ENCODE measurements around the gene THUMPD1.
"Not testable (repeated sequence)": the region's sequence is repeated elsewhere in the genome, so short reads cannot be mapped to it uniquely, and the experiment has no call there.

Gene THUMPD1

GRCh38 chr16:20704281-20704680 is 37.3 kb downstream of the THUMPD1 start:
- TF ChIP-seq CTCF (IDR thresholded peaks at IDR 0.05; ENCODE audit: control insufficient read depth, insufficient read depth, low read depth, low read length, missing control alignments) = no peak
- DNase-seq (ENCODE audit: low read depth) = no peak
- H3K4me3 ChIP-seq (ENCODE audit: control insufficient read depth, low read depth, low read length) = no peak overlapping the region

- not testable (repeated sequence) for H3K4me3 ChIP-seq (ENCODE audit: control insufficient read depth, low read depth, low read length); DNase-seq (ENCODE audit: low read depth)
Observed at GRCh38 chr16:20701692-20702091, 39.9 kb downstream of the THUMPD1 start.

- TF ChIP-seq CTCF (IDR thresholded peaks at IDR 0.05; ENCODE audit: control insufficient read depth, insufficient read depth, low read depth, low read length, missing control alignments) = no peak
- DNase-seq (ENCODE audit: low read depth) = no peak
- H3K4me3 ChIP-seq (ENCODE audit: control insufficient read depth, low read depth, low read length) = no peak overlapping the region
Observed at GRCh38 chr16:20696618-20697017, 45.0 kb downstream of the THUMPD1 start.

- no peak for TF ChIP-seq CTCF (IDR thresholded peaks at IDR 0.05; ENCODE audit: control insufficient read depth, insufficient read depth, low read depth, low read length, missing control alignments)
- no peak for DNase-seq (ENCODE audit: low read depth)
- H3K4me3 ChIP-seq (ENCODE audit: control insufficient read depth, low read depth, low read length) = no peak overlapping the region
Observed at GRCh38 chr16:20695024-20695423, 46.6 kb downstream of the THUMPD1 start.

GRCh38 chr16:20694096-20694495 is 47.5 kb downstream of the THUMPD1 start:
- not testable (repeated sequence) for H3K4me3 ChIP-seq (ENCODE audit: control insufficient read depth, low read depth, low read length); DNase-seq (ENCODE audit: low read depth)

- DNase-seq (ENCODE audit: low read depth) = no peak
- no peak for TF ChIP-seq CTCF (IDR thresholded peaks at IDR 0.05; ENCODE audit: control insufficient read depth, insufficient read depth, low read depth, low read length, missing control alignments)
- H3K4me3 ChIP-seq (ENCODE audit: control insufficient read depth, low read depth, low read length) = no peak overlapping the region
Observed at GRCh38 chr16:20689668-20690067, 52.0 kb downstream of the THUMPD1 start.

GRCh38 chr16:20683812-20684211 is 57.8 kb downstream of the THUMPD1 start:
- H3K4me3 ChIP-seq (ENCODE audit: control insufficient read depth, low read depth, low read length) = no peak overlapping the region
- DNase-seq (ENCODE audit: low read depth) = no peak
- TF ChIP-seq CTCF (IDR thresholded peaks at IDR 0.05; ENCODE audit: control insufficient read depth, insufficient read depth, low read depth, low read length, missing control alignments) = no peak

Data from AG09309 (cell line).